OCI-LY3 (cell line): ENCODE results near the gene TUBGCP4.

Source experiments
- EZH2phosphoT487 ChIP-seq: fragments of 200-600 bp; shearing (Covaris generic); IDR thresholded peaks from 2 replicates; pipeline ENCODE4 v1.6.1; 2018; ENCODE audit warnings: antibody characterized with exemption, mixed run types, low read depth
- TF ChIP-seq, protein P1 (sequence below): fragments of 200-600, 300-600 bp; sonication (generic); IDR thresholded peaks from 2 replicates; pipeline ENCODE4 v1.5.1; 2014; ENCODE audit warnings: antibody characterized with exemption, low read length, low read depth

DNA sequence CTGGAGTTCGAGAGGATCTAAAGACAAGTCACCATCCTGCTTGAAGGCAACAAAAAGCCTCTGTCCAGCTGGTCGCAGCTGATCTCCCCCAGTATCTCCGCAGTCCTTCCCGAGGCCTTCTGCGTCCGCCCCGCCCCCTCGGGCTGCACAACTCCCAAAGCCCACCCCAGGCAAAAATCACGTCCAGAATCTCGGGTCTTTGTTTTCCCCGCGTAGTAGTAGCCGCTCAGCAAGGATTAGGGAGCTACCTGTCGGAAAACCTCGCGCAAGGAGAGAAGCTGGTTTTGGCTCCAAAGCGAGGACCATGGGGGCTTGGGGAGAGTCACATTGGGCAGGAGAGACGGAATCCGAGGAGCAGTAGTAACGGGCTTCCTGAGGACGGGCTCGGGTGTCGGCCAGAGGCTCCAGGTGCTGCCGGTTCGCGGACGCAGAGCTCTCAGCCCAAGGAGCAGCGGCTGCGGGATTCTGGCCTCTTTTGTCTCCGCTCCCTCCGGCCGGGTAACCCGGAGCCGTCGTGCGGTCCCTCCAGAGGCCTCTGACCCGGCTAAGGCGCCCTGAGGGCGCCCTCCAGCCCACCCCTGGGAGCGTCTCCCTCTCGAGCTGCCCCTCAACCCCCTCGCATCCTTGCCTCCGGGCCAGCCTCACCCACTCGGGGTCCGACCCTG, 459 bp upstream of the TUBGCP4 start:
- TF ChIP-seq, protein P1, sequence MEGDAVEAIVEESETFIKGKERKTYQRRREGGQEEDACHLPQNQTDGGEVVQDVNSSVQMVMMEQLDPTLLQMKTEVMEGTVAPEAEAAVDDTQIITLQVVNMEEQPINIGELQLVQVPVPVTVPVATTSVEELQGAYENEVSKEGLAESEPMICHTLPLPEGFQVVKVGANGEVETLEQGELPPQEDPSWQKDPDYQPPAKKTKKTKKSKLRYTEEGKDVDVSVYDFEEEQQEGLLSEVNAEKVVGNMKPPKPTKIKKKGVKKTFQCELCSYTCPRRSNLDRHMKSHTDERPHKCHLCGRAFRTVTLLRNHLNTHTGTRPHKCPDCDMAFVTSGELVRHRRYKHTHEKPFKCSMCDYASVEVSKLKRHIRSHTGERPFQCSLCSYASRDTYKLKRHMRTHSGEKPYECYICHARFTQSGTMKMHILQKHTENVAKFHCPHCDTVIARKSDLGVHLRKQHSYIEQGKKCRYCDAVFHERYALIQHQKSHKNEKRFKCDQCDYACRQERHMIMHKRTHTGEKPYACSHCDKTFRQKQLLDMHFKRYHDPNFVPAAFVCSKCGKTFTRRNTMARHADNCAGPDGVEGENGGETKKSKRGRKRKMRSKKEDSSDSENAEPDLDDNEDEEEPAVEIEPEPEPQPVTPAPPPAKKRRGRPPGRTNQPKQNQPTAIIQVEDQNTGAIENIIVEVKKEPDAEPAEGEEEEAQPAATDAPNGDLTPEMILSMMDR, result no peak
- no peak for TF ChIP-seq EZH2phosphoT487
